Activated naive CD4-positive, alpha-beta T cell treated with anti-CD3 and anti-CD28 coated beads, Interleukin-2, amount 50 U/mL, for 24 hours (primary cell): ENCODE results near the gene OR10A3.

Experiments
- H3K27ac Mint-ChIP-seq: one replicate; pipeline ENCODE4 v1.8.0; 2021; ENCODE audit warnings: mild to moderate bottlenecking, mixed read lengths
- H3K27me3 Mint-ChIP-seq: one replicate; pipeline ENCODE4 v1.8.0; 2021; ENCODE audit warnings: mixed read lengths
- H3K36me3 Mint-ChIP-seq: one replicate; pipeline ENCODE4 v1.8.0; 2021; ENCODE audit warnings: mixed read lengths
- H3K4me1 Mint-ChIP-seq: one replicate; pipeline ENCODE4 v1.8.0; 2021; ENCODE audit warnings: mixed read lengths
- H3K4me3 Mint-ChIP-seq: one replicate; pipeline ENCODE4 v1.8.0; 2021; ENCODE audit warnings: mild to moderate bottlenecking, mixed read lengths
- H3K9me3 Mint-ChIP-seq: one replicate; pipeline ENCODE4 v1.8.0; 2021; ENCODE audit warnings: mixed read lengths

Gene OR10A3

GRCh38 chr11:7905549-7905948, 36.0 kb downstream of the OR10A3 start:
- H3K4me3 Mint-ChIP-seq, result no peak overlapping the region
- no peaks in the 10 kb centered on the region for H3K4me1 Mint-ChIP-seq
- peaks cover 13% of the 10 kb centered on the region for H3K27me3 Mint-ChIP-seq
- H3K36me3 Mint-ChIP-seq, result no peaks in the 10 kb centered on the region
- H3K9me3 Mint-ChIP-seq, result no peaks in the 10 kb centered on the region
- H3K27ac Mint-ChIP-seq, result no peak overlapping the region

- no peaks in the 10 kb centered on the region for H3K9me3 Mint-ChIP-seq
- no peak overlapping the region for H3K4me3 Mint-ChIP-seq
- H3K4me1 Mint-ChIP-seq, result no peaks in the 10 kb centered on the region
- H3K27ac Mint-ChIP-seq, result no peak overlapping the region
- H3K36me3 Mint-ChIP-seq, result no peaks in the 10 kb centered on the region
- H3K27me3 Mint-ChIP-seq, result peaks cover 12% of the 10 kb centered on the region
Measured at GRCh38 chr11:7904917-7905316, 36.6 kb downstream of the OR10A3 start.

DNA sequence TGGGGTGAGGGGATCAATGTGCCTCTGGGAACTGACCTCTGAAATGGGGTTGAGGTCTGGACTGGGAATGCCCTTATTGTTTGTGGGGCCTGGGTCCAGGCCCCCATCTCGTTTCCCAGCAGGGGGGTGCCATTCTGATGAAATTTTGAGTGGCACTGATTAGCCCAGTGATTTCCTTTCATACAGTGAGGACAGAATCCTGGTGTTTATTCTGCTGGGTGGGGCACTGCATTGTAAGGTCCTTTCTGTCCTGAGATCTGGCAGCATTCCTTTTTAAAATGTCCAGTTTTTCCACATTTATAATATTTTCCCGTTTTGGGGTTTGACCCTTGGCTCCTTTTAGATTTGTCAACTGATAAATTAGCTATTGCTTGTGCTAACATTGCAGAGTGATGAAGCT, 37.6 kb downstream of the OR10A3 start:
- H3K4me1 Mint-ChIP-seq, result no peaks in the 10 kb centered on the region
- no peak overlapping the region for H3K4me3 Mint-ChIP-seq
- no peaks in the 10 kb centered on the region for H3K9me3 Mint-ChIP-seq
- peaks cover 12% of the 10 kb centered on the region for H3K27me3 Mint-ChIP-seq
- no peaks in the 10 kb centered on the region for H3K36me3 Mint-ChIP-seq
- no peak overlapping the region for H3K27ac Mint-ChIP-seq

DNA sequence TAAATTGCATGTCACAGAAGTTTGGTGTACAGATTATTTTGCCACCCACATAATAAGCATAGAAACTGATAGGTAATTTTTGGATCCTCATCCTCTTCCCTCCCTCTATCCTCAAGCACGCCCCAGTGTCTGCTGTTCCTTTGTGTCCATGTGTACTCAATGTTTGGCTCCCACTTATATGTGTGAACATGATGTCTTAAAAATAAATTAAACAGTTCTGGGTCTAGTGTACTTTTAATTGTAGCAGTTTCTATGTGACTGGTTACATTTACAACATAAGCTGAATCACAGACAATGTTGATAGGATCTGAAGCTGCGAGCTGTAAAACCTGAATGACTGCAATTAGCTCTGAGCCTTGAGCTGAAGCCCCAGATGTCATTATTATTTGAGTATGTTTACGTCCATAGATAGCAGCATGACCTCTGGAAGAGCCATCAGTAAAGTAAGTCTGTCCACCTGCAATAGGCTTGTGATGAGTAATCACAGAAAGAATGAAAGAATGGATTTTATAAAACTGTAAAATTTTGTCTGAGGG, 40.1 kb downstream of the OR10A3 start:
- Mint-ChIP-seq H3K4me1 (no peaks in the 10 kb centered on the region), H3K27me3 (peaks cover 9% of the 10 kb centered on the region), H3K27ac (no peak overlapping the region), H3K9me3 (no peaks in the 10 kb centered on the region), H3K4me3 (no peak overlapping the region), H3K36me3 (no peaks in the 10 kb centered on the region)

DNA sequence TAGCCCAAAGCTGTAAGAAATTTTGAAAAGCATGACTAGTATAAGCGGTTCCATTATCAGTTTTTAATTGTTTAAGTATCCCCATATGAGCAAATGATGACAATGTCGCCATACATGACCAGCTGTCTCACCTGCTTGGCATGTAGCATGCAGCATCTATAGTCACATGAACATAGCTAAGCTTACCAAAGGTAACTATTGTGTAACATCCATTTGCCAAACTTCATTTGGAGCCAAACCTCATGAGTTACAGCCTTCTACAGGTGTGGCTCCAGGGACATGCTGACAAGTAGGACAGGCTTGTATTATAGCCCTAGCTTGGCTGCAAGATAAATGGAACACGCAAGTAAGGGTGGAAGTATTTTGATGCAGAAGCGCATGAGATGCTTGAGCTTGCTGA, 40.8 kb downstream of the OR10A3 start:
- H3K4me3 Mint-ChIP-seq, result no peak overlapping the region
- H3K9me3 Mint-ChIP-seq, result no peaks in the 10 kb centered on the region
- H3K27me3 Mint-ChIP-seq, result peaks cover 9% of the 10 kb centered on the region
- H3K27ac Mint-ChIP-seq, result no peak overlapping the region
- no peaks in the 10 kb centered on the region for H3K36me3 Mint-ChIP-seq
- H3K4me1 Mint-ChIP-seq, result no peaks in the 10 kb centered on the region

DNA sequence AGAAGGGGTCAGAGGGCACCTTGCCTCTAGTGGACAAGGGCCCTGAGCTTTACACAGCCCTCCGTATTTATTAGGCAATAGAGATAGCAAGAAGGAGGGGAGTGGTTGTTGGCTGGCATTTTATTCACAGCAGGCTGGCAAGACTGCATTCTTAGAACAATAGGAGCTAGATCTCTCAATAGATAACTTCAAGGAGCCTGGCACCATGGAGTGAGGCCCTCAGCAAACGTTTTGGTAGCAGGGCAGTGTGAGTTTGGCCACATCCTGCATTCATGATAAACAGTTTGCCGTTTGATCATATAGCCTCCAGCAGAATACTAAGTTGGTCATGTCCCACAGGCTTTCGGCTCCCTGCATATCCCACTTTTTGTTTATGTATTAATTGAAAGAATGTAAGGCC, 42.1 kb downstream of the OR10A3 start:
- no peaks in the 10 kb centered on the region for H3K4me1 Mint-ChIP-seq

GRCh38 chr11:7898666-7899283, 42.7 kb downstream of the OR10A3 start:
- H3K27ac Mint-ChIP-seq, result no peak overlapping the region
- H3K36me3 Mint-ChIP-seq, result peaks cover 2% of the 10 kb centered on the region
- no peak overlapping the region for H3K4me3 Mint-ChIP-seq
- H3K9me3 Mint-ChIP-seq, result peaks cover 7% of the 10 kb centered on the region
- H3K27me3 Mint-ChIP-seq, result peaks cover 11% of the 10 kb centered on the region
- H3K4me1 Mint-ChIP-seq, result no peaks in the 10 kb centered on the region

More for the DNA sequence above, 42.1 kb downstream of the OR10A3 start:
- Mint-ChIP-seq H3K27me3 (peaks cover 11% of the 10 kb centered on the region), H3K36me3 (peaks cover 2% of the 10 kb centered on the region), H3K9me3 (peaks cover 7% of the 10 kb centered on the region), H3K27ac (no peak overlapping the region), H3K4me3 (no peak overlapping the region)

GRCh38 chr11:7896009-7896785, 45.3 kb downstream of the OR10A3 start:
- no peak overlapping the region for H3K27ac Mint-ChIP-seq
- H3K9me3 Mint-ChIP-seq, result peaks cover 7% of the 10 kb centered on the region

GRCh38 chr11:7894251-7894650, 47.3 kb downstream of the OR10A3 start:
- Mint-ChIP-seq H3K27ac (no peak overlapping the region), H3K36me3 (peaks cover 2% of the 10 kb centered on the region), H3K4me1 (no peaks in the 10 kb centered on the region), H3K9me3 (peaks cover 7% of the 10 kb centered on the region), H3K4me3 (no peak overlapping the region), H3K27me3 (peaks cover 4% of the 10 kb centered on the region)

More at GRCh38 chr11:7896009-7896785, 45.3 kb downstream of the OR10A3 start:
- Mint-ChIP-seq H3K4me3 (no peak overlapping the region), H3K36me3 (peaks cover 2% of the 10 kb centered on the region), H3K27me3 (peaks cover 4% of the 10 kb centered on the region), H3K4me1 (no peaks in the 10 kb centered on the region)

- peaks cover 7% of the 10 kb centered on the region for H3K9me3 Mint-ChIP-seq
- H3K4me3 Mint-ChIP-seq, result no peak overlapping the region
- H3K4me1 Mint-ChIP-seq, result no peaks in the 10 kb centered on the region
- H3K27me3 Mint-ChIP-seq, result peaks cover 4% of the 10 kb centered on the region
- no peak overlapping the region for H3K27ac Mint-ChIP-seq
- peaks cover 2% of the 10 kb centered on the region for H3K36me3 Mint-ChIP-seq
Measured at GRCh38 chr11:7893796-7894195, 47.7 kb downstream of the OR10A3 start.

GRCh38 chr11:7892840-7893254, 48.7 kb downstream of the OR10A3 start:
- no peaks in the 10 kb centered on the region for H3K4me1 Mint-ChIP-seq
- H3K4me3 Mint-ChIP-seq, result no peak overlapping the region
- peaks cover 7% of the 10 kb centered on the region for H3K9me3 Mint-ChIP-seq
- peaks cover 4% of the 10 kb centered on the region for H3K27me3 Mint-ChIP-seq
- peaks cover 2% of the 10 kb centered on the region for H3K36me3 Mint-ChIP-seq
- H3K27ac Mint-ChIP-seq, result no peak overlapping the region

- H3K36me3 Mint-ChIP-seq, result peaks cover 2% of the 10 kb centered on the region
- H3K27me3 Mint-ChIP-seq, result peaks cover 5% of the 10 kb centered on the region
- H3K4me3 Mint-ChIP-seq, result no peak overlapping the region
- H3K4me1 Mint-ChIP-seq, result no peaks in the 10 kb centered on the region
- H3K9me3 Mint-ChIP-seq, result peaks cover 7% of the 10 kb centered on the region
- no peak overlapping the region for H3K27ac Mint-ChIP-seq
Measured at GRCh38 chr11:7892059-7892699, 49.3 kb downstream of the OR10A3 start.

- peaks cover 2% of the 10 kb centered on the region for H3K36me3 Mint-ChIP-seq
- H3K4me3 Mint-ChIP-seq, result no peak overlapping the region
- no peak overlapping the region for H3K27ac Mint-ChIP-seq
- H3K4me1 Mint-ChIP-seq, result no peaks in the 10 kb centered on the region
- H3K27me3 Mint-ChIP-seq, result peaks cover 7% of the 10 kb centered on the region
- H3K9me3 Mint-ChIP-seq, result peaks cover 7% of the 10 kb centered on the region
Measured at GRCh38 chr11:7890417-7891172, 50.9 kb downstream of the OR10A3 start.

DNA sequence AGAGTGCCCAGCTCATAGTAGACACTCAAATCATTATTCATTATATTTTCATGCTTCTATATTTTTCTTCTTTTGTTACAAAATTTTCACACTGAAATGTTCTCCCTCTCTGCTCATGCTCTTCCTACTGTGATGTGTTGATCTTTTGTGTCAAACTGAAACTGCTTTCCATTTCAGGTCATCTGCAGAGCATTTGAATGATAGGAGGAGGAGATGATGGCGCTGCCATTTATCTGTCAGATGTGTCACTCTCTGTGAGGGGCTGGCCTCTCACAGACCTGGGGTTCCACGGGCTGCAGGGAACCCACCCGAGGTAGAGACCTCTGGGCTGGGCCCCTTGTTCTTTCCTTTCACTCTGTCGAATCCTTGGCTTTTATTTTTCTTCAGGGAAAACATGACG, 51.5 kb downstream of the OR10A3 start:
- no peaks in the 10 kb centered on the region for H3K36me3 Mint-ChIP-seq

More for the DNA sequence above, 51.5 kb downstream of the OR10A3 start:
- H3K27me3 Mint-ChIP-seq, result peaks cover 5% of the 10 kb centered on the region
- no peak overlapping the region for H3K27ac Mint-ChIP-seq
- peaks cover under 1% of the 10 kb centered on the region for H3K9me3 Mint-ChIP-seq
- no peak overlapping the region for H3K4me3 Mint-ChIP-seq
- no peaks in the 10 kb centered on the region for H3K4me1 Mint-ChIP-seq
